ENCODE data around the gene TLE6. TPM values are rescaled to one million over a fixed set of nuclear protein-coding genes. Genes with fewer than 3 reads are reported as not detected.
A peak's percentile ranks its signal among the peaks of the same experiment; 100 is the strongest.

The TLE6 gene
- polyA plus RNA-seq, 3 donors: not detected

DNA sequence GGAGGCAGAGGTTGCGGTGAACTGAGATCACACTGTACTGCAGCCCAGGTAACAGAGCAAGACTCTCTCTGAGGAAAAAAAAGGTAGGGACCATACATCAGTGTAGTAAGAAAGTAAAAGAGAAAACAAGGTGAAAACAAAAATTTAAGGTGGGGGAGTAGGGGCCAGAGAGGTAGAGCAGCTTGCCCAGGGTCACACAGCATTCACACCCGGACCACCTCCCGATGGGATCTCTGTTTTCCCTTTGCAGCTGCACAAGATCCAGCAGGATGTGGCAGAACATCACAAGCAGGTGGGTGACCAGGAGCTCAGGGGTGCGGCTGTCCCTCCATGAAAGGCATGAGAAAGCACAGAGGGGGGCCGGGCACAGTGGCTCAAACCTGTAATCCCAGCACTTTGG lies 4.5 kb downstream of the TLE6 start:
- Histone ChIP-seq H3K27ac (ENCODE audit: low read depth in 1 of 2, low read length in 2 of 2) (no peak overlapping the region), H3K9ac (ENCODE audit: insufficient read depth, low read length, poor library complexity, severe bottlenecking) (no peak overlapping the region), H2AFZ (ENCODE audit: insufficient read depth, low read depth, low read length, poor library complexity, severe bottlenecking) (no peak overlapping the region), H3K4me2 (replicated peaks; ENCODE audit: extremely low read depth, low read length, poor library complexity, severe bottlenecking) (no peak overlapping the region), H3K4me1 (ENCODE audit: control insufficient read depth in 1 of 2, insufficient read depth in 2 of 2, low read length in 2 of 2) (peaks cover 15 to 25% of the 10 kb centered on the region in 2 donors), H3K27me3 (ENCODE audit: control insufficient read depth in 2 of 2, insufficient read depth in 2 of 2, low read length in 2 of 2) (peaks cover 4 to 28% of the 10 kb centered on the region in 2 donors), H3K79me2 (ENCODE audit: insufficient read depth, low read length) (no peaks in the 10 kb centered on the region), H3K36me3 (replicated peaks in 1 of 2; ENCODE audit: control insufficient read depth in 1 of 2, insufficient read depth in 2 of 2, low read length in 2 of 2) (no peaks in the 10 kb centered on the region), H3K4me3 (replicated peaks in 1 of 3; ENCODE audit: low read depth in 2 of 3, low read length in 3 of 3) (no peak overlapping the region), H3K9me3 (replicated peaks in 1 of 2; ENCODE audit: control insufficient read depth in 1 of 2, insufficient read depth in 1 of 2, low read length in 2 of 2) (peaks cover 0 to 2% of the 10 kb centered on the region in 2 donors), H4K20me1 (ENCODE audit: insufficient read depth, low read length) (no peaks in the 10 kb centered on the region)
- WGBS (ENCODE audit: insufficient coverage): 96% methylated on average over 5 of the region's 5 CpGs
- H3K36me3 Mint-ChIP-seq: peaks cover 0 to 1% of the 10 kb centered on the region in 2 donors
- intact Hi-C loops (cut with micrococcal nuclease): no loop called here
- peak overlapping the region in 2 of 7 donors; percentile 11 to 23 for H3K27ac Mint-ChIP-seq
- no peak overlapping the region for H3K4me3 Mint-ChIP-seq
- DNase-seq: no peak
- peaks cover 0 to 10% (median 2%) of the 10 kb centered on the region in 7 donors for H3K9me3 Mint-ChIP-seq
- H3K4me1 Mint-ChIP-seq: peaks cover 19% of the 10 kb centered on the region
- H3K27me3 Mint-ChIP-seq (ENCODE audit: low read depth in 3 of 3): peaks cover 31 to 55% (median 46%) of the 10 kb centered on the region in 3 donors
- TF ChIP-seq, protein P1, sequence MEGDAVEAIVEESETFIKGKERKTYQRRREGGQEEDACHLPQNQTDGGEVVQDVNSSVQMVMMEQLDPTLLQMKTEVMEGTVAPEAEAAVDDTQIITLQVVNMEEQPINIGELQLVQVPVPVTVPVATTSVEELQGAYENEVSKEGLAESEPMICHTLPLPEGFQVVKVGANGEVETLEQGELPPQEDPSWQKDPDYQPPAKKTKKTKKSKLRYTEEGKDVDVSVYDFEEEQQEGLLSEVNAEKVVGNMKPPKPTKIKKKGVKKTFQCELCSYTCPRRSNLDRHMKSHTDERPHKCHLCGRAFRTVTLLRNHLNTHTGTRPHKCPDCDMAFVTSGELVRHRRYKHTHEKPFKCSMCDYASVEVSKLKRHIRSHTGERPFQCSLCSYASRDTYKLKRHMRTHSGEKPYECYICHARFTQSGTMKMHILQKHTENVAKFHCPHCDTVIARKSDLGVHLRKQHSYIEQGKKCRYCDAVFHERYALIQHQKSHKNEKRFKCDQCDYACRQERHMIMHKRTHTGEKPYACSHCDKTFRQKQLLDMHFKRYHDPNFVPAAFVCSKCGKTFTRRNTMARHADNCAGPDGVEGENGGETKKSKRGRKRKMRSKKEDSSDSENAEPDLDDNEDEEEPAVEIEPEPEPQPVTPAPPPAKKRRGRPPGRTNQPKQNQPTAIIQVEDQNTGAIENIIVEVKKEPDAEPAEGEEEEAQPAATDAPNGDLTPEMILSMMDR (IDR thresholded peaks at IDR 0.05): no peak

DNA sequence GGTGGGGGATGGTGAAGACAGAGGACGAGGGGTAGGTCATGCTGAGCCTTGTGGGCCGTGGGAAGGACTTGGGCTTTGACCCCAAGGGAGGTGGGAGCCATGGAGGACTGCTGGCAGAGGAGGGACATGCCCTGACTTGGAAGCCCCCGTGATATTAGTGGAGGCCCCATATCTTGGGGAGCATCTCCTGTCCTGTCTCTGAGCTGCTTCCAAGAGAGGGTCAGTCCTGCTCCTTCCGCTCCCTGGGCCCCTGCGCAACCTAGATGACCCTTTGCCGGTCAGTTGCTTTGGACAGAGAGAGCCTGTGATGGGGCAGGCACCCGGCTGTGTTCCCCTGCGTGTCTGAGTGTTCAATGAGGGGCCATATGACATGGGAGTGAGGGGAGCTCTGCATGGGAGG lies 5.2 kb downstream of the TLE6 start:
- H3K9me3 Mint-ChIP-seq: peaks cover 0 to 10% (median 0%) of the 10 kb centered on the region in 7 donors
- no peaks in the 10 kb centered on the region for H3K79me2 ChIP-seq (ENCODE audit: insufficient read depth, low read length)
- no peak overlapping the region for H2AFZ ChIP-seq (ENCODE audit: insufficient read depth, low read depth, low read length, poor library complexity, severe bottlenecking)
- peaks cover 0 to 1% of the 10 kb centered on the region in 2 donors for H3K36me3 Mint-ChIP-seq
- DNase-seq: no peak
- peaks cover 0 to 2% of the 10 kb centered on the region in 2 donors for H3K9me3 ChIP-seq (replicated peaks in 1 of 2; ENCODE audit: control insufficient read depth in 1 of 2, insufficient read depth in 1 of 2, low read length in 2 of 2)
- H3K4me1 Mint-ChIP-seq: peaks cover 13% of the 10 kb centered on the region
- H3K4me3 ChIP-seq (replicated peaks in 1 of 3; ENCODE audit: low read depth in 2 of 3, low read length in 3 of 3): no peak overlapping the region
- H3K9ac ChIP-seq (ENCODE audit: insufficient read depth, low read length, poor library complexity, severe bottlenecking): no peak overlapping the region
- peaks cover 9 to 18% of the 10 kb centered on the region in 2 donors for H3K4me1 ChIP-seq (ENCODE audit: control insufficient read depth in 1 of 2, insufficient read depth in 2 of 2, low read length in 2 of 2)
- no peak overlapping the region for H3K27ac Mint-ChIP-seq
- no peak overlapping the region for H3K27ac ChIP-seq (ENCODE audit: low read depth in 1 of 2, low read length in 2 of 2)
- no peaks in the 10 kb centered on the region for H3K36me3 ChIP-seq (replicated peaks in 1 of 2; ENCODE audit: control insufficient read depth in 1 of 2, insufficient read depth in 2 of 2, low read length in 2 of 2)
- H3K27me3 Mint-ChIP-seq (ENCODE audit: low read depth in 3 of 3): peaks cover 32 to 59% (median 51%) of the 10 kb centered on the region in 3 donors
- H4K20me1 ChIP-seq (ENCODE audit: insufficient read depth, low read length): no peaks in the 10 kb centered on the region
- peaks cover 4 to 33% of the 10 kb centered on the region in 2 donors for H3K27me3 ChIP-seq (ENCODE audit: control insufficient read depth in 2 of 2, insufficient read depth in 2 of 2, low read length in 2 of 2)
- H3K4me3 Mint-ChIP-seq: no peak overlapping the region
- TF ChIP-seq, protein P1 (IDR thresholded peaks at IDR 0.05): no peak
- WGBS (ENCODE audit: insufficient coverage): 68% methylated on average over 8 of the region's 8 CpGs
- intact Hi-C loops (cut with micrococcal nuclease): no loop called here
- no peak overlapping the region for H3K4me2 ChIP-seq (replicated peaks; ENCODE audit: extremely low read depth, low read length, poor library complexity, severe bottlenecking)
